Skin of body (tissue), 2 donors: Measurements from ENCODE around the gene CCDC38. TPM values are rescaled to one million over a fixed set of nuclear protein-coding genes. Genes with fewer than 3 reads are reported as not detected.

ENCODE experiments used
- DNase-seq: peaks from one replicate; lab custom pipeline; 2025; lab: John Stamatoyannopoulos, UW
- total RNA-seq: library from RNA; depleted of rRNA; stranded (reverse); fragments of >200 nt; gene quantifications from one replicate; pipeline ENCODE4 v1.2.3, GENCODE V29; 2014

The CCDC38 gene
- total RNA-seq, 1 donor from 2014 or later, result not detected

DNA sequence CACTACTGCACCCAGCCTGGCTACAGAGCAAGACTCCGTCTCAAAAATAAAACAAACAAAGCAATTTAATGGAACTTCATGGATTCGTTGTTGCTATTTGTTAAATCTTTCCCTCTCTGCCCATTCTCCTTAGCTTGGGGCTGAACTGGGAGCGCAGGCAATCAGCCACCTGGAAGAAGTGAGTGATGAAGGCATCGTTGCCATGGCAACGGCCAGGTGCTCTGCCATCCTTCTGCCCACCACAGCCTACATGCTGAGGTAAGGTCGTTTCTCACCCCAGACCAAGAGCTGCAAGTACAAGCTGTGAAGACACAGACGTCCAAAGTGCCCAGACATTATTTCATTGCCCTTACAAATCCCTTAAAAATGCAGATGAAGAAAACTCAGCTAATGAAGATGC is 19.8 kb upstream of the CCDC38 start:
- no peak for DNase-seq

DNA sequence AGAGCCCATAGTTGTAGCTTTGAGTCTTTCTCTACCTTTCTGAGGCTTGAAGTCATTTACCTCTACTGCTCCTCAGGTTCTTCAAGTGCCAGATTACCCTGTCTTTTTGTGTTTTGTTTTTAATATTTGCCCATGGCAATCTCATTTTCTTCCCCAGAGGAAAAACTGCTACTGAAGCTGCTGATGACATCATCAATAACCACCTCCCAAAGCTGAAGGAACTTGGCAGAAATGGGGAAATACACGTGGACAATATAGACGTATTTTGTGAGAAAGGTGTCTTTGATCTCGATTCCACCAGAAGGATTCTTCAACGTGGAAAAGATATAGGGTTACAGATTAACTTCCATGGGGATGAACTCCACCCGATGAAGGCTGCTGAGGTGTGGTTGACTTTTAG is 17.8 kb upstream of the CCDC38 start:
- no peak for DNase-seq

DNA sequence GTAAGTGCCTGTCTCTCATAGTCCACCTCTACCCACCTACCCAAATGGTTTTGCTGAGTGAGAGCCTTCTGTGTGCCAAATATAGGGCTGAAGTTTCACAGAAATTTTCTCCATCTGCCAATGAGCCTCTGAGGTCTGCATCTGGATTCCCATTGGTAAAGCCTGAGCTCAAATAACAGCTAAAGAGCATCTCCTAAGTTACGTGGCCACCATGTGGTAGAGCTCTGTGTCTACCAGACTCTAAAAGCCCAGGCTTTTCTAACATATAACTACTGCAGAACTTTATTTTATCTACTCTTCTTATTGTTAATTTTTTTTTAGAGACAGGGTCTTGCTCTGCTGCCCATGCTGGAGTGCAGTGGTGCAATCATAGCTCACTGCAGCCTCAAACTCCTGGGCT is 16.7 kb upstream of the CCDC38 start:
- no peak for DNase-seq

DNA sequence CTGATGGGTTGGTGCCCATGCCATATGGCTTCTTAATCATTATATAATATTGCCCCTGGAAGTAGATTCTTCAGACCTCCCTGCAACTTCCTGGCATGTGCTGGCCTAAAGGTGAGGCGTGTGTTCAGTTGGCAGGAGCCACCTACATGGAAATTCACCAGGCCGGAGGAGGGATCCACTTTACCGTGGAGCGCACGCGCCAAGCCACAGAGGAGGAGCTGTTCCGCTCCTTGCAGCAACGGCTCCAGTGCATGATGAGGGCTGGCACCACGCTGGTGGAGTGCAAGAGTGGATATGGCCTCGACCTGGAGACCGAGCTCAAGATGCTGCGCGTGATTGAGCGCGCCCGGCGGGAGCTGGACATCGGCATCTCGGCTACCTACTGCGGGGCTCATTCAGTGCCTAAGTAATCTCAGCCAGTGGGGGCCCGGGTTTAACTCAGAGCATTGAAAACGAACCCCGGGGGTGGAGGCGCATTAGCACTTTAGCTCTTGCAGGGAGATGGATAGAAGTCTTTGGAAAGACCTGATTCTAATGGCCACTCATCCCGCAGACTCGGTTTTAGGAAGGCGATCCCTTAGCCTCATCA is 14.2 kb upstream of the CCDC38 start:
- DNase-seq, result no peak

DNA sequence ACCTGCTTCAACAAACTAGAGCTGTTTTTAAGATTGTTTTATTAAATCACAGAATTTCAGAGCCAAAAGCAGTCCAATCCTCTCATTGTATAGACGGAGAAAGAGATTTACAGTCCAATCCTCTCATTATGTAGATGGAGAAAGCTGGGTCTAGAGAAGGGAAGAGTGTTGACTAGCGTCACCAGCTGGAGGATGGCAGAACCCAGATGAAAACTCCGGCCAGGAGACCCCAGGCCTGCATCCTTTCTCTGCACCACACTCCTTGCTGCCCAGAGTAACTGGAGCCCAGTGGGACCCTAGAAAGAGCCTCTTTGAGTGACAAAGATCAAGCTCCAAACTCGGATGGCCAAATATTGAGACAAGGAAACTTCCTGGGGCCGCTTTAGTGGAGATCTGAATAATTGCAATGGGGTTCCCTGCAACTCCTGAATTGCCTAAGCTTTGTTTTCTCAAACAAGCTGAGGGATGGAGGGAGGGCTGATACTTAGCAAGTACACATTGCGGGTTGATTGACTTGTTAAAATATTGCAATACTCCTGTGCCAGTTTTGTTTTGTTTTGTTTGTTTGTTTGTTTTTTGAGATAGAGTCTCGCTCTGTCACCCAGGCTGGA is 13.2 kb upstream of the CCDC38 start:
- DNase-seq, result no peak

DNA sequence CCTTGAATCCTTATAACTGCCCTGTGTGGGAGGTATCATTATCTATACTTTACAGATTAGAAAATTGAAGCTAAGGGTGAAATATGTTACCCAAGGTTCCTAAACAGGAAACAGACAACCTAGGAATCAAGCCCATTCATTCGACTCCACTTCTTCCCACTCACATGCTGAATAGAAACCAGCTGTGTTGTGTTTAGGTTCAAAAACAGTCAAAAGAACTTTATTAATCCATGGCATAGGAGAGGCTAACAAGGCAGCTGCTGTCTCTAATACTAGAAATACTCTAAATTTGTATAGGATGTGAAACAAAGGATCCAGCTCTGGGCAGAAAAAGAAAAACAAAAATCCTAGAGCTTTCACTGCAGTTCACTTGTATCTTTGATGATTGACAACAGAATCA is 10.6 kb upstream of the CCDC38 start:
- DNase-seq, result no peak

DNA sequence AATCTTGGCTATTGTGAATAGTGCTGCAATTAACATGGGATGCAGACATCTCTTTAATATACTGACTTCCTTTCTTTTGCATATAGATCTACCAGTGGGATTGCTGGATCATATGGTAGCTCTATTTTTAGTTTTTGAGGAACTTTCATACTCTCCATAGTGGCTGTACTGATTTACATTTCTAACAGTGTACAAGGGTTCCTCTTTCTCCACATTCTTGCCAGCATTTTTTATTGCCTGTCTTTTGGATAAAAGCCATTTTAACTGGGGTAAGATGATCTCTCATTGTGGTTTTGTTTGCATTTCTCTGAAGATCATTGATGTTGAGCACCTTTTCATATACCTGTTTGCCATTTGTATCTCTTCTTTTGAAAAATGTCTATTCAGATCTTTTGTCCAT is 9.1 kb upstream of the CCDC38 start:
- no peak for DNase-seq

DNA sequence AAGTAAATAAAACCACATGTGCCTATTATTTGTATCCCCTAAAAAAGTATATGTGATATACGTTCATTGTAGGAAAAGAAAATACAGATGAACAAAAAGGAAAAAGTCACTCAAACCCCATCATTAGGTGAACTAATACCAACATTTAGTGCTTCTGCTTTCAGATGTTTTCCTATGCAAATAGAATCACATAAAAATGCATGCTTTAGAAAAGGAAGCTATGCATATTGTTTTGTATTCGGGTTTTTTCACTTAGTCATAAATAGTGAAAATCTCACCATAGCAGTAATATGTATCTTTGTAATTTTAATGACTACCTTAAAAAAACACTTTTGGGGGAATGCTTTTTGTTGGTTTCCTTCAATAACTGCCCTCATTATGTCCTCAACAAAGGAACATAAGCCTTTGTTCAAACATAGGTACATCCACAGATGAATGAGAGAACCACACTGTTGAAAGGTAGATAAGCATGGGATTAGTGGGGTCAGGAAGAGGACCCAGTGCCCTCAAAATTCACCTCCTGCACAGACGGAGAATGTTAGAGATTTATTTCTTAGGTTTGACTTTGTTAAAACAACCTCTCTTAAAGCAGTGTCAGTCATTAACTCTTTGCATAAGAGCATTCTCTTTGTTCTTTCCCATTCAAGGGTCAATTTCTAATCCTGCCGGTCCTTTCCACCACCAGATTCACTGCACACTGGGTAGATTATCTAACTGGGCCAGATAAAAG is 7.2 kb upstream of the CCDC38 start:
- DNase-seq, result no peak

DNA sequence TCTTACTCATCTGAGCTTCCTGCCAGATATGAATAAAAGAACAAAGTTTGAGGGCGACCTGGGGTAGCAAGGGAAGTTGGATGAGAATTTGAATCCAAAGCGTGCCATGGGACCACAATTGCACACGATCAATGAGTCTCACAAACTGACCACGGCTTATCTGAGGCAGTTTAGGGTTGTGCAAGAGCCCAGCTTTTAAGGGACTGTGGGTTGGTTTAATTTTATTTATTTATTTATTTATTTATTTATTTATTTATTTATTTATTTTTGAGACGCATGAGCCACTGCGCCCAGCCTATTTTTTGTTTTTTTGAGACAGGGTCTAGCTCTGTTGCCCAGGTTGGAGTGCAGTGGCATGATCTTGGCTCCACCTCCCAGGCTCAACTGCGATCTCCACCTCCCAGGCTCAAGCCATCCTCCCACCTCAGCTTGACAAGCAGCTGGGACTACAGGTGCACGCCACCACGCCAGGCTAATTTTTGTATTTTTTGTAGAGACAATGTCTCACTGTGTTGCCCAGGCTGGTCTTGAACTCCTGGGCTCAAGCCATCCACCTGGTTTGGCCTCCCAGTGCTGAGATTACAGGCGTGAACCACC is 1.8 kb upstream of the CCDC38 start:
- no peak for DNase-seq

DNA sequence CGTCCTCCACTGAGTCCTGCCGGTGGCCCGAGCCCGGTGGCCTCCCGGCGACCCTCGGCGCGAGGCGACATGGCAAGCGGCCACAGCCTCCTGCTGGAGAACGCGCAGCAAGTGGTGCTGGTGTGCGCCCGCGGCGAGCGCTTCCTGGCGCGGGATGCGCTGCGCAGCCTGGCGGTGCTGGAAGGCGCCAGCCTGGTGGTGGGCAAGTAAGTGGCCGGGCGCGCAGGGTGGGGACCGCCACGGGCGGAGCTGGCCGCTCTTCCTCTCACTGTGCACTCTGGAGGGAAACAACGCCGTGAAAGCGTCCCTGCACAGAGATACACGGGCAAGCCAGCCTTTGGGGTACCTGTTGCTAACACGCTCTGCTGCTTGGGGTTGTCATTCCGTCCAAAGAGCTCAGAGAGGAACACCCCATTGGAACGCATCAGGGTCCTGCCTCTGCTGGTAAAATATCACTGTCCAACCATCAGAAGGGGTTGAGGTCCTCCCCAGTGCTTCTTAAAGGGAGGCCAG is 972 bp upstream of the CCDC38 start, which contains the start of gene AMDHD1:
AMDHD1 (plus strand) TSS at position 2 of the 513 bp plus-strand sequence; CDS start at position 70, 68 bp downstream.
- DNase-seq, result no peak

DNA sequence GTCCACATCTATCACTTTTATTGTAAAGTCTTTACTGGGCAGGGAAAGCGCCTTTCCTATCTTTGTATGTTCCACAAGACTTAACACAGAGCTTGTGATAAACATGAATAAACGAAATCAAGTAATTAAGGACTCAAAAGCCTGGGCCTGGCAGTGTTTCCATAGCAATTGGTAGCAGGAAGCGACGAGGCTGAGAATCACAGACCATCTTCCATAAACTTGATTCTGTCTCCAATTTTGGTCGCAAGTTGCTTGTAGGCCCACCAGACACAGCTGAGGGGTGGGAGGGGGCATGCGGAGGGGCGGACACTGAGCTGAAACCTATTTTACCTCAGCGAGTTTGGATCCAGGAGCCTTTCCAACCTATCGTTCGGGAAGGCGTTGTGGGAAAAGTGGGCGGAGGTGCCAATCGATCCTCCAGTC is 302 bp downstream of the CCDC38 start:
- DNase-seq, result no peak

DNA sequence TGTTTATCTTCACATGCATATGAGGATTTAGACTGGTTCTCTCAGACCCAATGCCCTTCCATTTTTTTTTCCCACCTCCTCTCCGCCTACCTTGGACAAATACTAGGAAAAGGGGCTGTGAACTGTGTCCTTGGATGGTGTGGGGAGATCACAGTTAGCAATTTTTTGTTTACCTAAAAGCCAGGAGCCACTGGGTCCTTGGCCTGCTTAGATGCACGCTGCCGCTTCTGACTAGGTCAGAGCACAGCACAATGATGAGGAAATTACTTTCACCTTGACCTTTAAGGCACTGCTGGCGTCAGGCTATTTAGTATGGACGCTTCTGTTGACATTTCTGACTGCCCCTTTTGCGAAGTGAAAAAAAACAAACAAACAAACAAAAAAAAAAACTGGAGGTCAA is 1.9 kb downstream of the CCDC38 start:
- DNase-seq, result no peak

DNA sequence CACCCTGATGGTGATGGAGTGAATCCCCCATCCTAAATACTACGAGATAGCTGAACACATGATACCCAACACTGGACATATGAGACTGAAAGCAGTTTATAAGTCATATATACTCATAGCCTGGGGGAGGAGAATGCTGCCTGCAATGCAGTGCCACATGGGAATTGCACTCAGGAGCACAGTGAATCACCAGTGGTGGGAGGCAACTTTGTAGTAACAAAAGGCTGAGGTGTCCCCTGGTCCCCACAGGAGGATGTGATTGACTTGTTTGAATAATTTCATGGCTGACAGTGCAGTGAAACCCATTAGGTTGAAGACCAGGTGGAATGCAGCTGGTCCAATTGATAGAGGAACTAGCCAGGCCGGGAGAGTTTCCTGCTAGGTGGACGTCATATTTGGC is 20.2 kb downstream of the CCDC38 start:
- no peak for DNase-seq

DNA sequence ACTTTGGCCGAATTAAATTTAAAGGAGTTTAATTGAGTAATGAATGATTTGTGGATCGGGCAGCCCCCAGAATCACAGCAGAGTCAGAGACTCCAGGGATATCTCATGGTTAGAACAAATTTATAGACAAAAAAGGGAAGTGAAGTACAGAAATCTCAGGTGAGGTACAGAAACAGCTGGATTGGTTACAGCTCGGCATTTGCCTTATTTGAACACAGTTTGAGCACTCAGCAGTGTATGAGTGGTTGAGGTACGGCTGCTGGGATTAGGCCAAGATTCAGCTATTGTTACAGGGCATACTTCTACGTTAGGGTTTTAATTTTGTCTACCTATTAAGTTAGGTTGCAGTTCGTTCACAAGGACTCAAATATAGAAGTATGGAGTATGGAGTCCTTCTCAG is 23.3 kb downstream of the CCDC38 start:
- no peak for DNase-seq

DNA sequence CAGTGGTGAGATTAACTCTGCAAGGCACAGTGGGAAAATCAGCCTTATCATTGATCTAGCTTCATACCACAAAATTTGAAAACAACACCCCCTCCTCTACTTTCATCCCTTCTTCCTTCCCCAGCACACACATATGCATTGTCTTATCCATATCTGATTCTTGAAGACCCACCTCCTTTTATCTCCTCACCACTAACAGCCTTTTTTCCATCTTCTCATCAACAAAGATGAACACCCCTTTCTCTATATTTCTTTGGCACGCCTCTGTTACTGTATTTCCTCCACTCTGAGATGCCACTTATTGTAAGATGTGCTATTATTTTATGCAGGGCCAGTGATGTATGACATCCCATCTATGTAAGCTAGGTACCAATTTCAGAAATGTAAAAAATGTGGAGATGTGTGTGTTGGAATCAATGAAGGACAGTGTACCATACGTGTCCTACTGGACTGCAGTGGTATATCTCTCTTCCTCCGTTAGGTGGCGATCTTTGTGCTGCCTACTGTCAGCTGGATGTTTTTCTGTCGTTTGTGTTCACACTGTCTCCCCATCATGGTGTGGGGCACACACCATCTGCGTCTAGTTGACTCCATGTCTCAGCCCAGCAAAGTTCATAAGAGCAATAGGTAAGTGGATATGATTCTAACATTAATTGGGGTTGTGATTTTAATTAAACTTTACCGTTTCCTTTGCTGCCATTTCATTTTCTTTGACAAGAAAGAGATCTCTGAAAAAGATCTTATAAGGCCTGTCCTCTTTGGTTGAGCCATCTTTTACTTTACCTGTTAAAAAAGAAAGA is 24.0 kb downstream of the CCDC38 start:
- no peak for DNase-seq

DNA sequence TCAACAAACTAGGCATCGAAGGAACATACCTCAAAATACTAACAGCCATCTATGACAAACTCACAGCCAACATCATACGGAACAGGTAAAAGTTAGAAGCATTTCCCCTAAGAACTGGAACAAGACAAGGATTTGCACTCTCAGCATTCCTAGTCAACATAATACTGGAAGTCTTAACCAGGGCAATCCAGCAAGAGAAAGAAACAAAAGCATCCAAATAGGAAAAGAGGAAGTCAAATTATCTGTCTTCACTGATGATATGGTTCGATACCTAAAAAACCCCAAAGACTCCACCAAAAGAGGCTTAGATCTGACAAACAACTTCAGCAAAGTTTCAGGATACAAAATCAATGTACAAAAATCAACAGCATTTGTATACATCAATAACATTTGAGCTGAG is 32.5 kb downstream of the CCDC38 start:
- DNase-seq, result no peak

DNA sequence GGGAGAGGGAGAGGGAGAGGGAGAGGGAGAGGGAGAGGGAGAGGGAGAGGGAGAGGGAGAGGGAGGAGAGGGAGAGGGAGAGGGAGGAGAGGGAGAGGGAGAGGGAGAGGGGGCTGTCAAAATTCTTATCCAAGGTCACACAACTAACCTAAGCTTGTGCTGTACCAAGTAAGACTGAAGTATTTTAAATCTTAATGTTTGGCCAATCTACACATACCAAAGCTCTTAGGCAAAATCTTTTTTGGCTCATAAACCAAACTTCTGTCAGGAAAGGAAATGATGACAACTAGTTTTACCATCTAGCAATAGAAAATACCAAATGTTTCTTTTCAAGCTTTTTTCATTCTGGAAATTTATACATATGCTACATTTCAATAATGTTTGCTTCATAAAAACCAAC is 33.8 kb downstream of the CCDC38 start:
- no peak for DNase-seq

DNA sequence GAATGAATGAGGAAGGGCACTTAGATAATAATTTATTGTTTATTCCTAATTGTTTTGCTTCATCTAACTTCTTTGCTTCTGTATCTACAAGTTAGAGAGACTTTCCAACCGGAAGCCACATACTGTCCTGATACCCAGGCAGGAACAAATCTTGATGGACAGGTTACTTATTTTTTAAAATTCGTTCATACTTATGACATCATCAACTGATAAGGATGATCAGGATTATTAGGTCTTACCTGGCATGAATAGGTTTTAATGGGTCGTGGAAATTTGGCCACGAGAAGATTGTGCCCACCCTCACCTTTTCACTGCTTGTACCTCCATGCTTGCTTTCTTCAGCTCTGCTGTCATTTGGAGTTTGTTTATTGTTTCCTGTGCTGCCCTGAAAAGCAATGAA is 44.3 kb downstream of the CCDC38 start:
- DNase-seq, result no peak

DNA sequence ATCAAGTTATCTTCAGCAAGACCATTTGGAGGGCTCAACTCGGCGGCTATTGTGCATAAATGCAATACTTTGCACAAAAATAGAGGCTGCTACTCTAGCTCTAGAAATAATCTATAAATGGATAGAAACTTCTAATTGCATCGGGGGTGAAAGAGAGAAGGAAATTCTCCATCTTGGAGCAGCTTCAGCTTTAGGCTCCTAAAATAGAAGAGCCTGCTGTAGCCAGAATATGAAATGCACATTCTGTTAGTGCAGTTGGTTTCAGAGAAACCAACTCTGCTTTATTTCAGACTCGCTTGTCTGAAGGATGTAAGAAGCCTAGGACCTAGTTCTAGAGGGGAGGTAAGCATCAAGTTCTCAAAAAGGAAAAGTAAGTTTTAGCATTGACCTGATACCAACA is 45.6 kb downstream of the CCDC38 start:
- DNase-seq, result no peak

DNA sequence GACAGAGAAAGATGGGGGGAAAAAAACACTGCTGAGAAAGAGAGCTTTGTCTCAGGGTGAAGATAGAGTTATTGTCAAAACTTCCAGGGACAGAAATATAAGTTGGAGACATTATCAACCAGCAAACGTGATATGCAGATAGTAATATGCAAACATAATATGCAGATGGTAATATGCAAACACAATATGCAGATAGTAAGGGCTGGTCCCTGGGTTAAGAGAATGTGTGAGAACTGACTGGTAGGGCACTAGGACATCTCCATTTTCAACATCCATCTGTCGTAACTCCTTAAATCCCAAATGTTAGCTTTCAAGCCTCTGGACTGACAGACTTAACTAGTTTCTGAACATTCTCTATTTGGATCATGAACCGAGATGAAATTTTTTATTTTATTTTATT is 51.5 kb downstream of the CCDC38 start:
- no peak for DNase-seq

DNA sequence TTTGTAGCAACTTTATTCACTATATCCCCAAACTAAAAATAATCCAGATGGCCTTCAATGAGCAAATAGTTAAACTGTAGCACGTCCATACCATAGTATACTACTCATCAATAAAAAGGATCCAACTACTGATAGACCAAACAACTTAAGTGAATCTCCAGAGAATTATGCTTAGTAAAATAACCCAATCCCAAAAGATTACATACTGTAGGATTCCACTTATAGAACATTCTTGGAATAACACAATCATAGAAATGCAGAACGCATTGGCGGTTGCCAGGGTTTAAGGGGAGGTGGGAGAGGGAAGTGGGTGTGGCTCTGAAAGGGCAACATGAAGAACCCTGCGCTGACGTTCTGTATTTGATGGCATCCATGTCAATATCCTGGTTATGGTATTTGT is 55.1 kb downstream of the CCDC38 start:
- no peak for DNase-seq

DNA sequence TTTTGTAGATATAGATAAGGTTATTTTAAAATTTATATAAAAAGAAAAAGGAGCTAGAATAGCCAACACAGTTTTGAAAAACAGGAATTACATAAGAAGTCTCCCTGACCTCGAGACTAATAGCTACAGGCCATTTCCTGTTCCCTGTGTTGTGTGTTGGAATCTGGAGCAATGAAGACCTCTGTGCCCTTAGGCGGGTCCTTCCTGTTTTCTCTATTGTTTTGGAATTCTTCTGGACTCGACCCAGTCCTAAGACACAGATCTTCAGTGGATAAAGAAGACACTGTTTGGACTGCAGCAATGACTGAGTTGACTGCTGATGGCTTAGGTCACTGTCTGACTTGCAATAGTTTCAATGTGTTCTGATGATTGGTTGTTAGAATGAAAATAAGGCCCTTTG is 57.4 kb downstream of the CCDC38 start:
- DNase-seq, result no peak
